ENCODE measurements around the gene CLIC4. TPM values are rescaled to one million over a fixed set of nuclear protein-coding genes. Genes with fewer than 3 reads are reported as not detected.

Gene CLIC4
- total and polyA plus RNA-seq, 9 of the 15 experiments (the other 6 are each of a cell fraction or from before 2014, with no cell fraction given): 16.0 to 67.5 (median 38.4) TPM

DNA sequence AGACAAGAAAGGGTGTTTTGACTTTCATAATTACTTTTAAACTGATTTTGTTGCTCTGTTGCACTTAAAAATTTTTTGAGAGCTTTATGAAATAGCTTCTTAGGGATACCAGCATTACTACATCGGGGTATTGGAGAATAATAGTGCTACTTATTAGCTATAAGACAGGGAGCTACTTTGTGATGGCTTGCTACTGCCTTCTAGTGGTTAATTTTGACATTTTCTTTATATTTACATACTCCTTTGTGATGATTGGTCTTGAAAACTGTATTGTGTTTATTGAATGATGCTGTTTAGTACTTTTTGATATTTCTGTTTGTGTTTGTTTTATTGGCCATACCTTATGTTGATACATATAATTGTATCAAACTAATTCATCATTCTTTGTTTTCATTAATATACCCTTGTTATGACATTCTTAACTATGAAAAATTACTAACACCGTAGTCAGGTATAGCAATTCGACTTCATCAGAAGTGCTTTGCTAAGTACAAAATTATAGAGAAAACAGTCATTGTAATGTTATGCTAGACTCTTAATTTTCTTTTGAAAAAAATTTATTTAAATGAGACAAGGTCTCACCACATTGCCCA, 85.5 kb downstream of the CLIC4 start (continued):
- no peak for TF ChIP-seq FUS (optimal IDR thresholded peaks at IDR 0.05; ENCODE audit: low read depth, low read length)
- TF ChIP-seq ZNF778 (CRISPR knock-in tag; IDR thresholded peaks at IDR 0.05): no peak
- no peak for TF ChIP-seq MCM5 (IDR thresholded peaks at IDR 0.05; ENCODE audit: low read depth)
- peak; percentile 45 for TF ChIP-seq HDAC3 (IDR thresholded peaks at IDR 0.05; ENCODE audit: borderline replicate concordance, partially characterized antibody)
- TF ChIP-seq NELFE (IDR thresholded peaks at IDR 0.05; ENCODE audit: insufficient read depth, insufficient read length): no peak
- 0 out of 2 replicates have a peak, but pooled peaks have one; percentile 12 for TF ChIP-seq ZNF384 (IDR thresholded peaks at IDR 0.05; ENCODE audit: low read depth, low read length)
- TF ChIP-seq, protein P1, sequence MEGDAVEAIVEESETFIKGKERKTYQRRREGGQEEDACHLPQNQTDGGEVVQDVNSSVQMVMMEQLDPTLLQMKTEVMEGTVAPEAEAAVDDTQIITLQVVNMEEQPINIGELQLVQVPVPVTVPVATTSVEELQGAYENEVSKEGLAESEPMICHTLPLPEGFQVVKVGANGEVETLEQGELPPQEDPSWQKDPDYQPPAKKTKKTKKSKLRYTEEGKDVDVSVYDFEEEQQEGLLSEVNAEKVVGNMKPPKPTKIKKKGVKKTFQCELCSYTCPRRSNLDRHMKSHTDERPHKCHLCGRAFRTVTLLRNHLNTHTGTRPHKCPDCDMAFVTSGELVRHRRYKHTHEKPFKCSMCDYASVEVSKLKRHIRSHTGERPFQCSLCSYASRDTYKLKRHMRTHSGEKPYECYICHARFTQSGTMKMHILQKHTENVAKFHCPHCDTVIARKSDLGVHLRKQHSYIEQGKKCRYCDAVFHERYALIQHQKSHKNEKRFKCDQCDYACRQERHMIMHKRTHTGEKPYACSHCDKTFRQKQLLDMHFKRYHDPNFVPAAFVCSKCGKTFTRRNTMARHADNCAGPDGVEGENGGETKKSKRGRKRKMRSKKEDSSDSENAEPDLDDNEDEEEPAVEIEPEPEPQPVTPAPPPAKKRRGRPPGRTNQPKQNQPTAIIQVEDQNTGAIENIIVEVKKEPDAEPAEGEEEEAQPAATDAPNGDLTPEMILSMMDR (IDR thresholded peaks at IDR 0.05 in 2 of 3, conservative IDR thresholded peaks at IDR 0.05 in 1 of 3; ENCODE audit: insufficient read depth in 2 of 3, low read depth in 1 of 3, low read length in 3 of 3): peak; percentile 53 to 96 (median 72); a peak in 5 of 6 replicates
- TF ChIP-seq, protein P2, sequence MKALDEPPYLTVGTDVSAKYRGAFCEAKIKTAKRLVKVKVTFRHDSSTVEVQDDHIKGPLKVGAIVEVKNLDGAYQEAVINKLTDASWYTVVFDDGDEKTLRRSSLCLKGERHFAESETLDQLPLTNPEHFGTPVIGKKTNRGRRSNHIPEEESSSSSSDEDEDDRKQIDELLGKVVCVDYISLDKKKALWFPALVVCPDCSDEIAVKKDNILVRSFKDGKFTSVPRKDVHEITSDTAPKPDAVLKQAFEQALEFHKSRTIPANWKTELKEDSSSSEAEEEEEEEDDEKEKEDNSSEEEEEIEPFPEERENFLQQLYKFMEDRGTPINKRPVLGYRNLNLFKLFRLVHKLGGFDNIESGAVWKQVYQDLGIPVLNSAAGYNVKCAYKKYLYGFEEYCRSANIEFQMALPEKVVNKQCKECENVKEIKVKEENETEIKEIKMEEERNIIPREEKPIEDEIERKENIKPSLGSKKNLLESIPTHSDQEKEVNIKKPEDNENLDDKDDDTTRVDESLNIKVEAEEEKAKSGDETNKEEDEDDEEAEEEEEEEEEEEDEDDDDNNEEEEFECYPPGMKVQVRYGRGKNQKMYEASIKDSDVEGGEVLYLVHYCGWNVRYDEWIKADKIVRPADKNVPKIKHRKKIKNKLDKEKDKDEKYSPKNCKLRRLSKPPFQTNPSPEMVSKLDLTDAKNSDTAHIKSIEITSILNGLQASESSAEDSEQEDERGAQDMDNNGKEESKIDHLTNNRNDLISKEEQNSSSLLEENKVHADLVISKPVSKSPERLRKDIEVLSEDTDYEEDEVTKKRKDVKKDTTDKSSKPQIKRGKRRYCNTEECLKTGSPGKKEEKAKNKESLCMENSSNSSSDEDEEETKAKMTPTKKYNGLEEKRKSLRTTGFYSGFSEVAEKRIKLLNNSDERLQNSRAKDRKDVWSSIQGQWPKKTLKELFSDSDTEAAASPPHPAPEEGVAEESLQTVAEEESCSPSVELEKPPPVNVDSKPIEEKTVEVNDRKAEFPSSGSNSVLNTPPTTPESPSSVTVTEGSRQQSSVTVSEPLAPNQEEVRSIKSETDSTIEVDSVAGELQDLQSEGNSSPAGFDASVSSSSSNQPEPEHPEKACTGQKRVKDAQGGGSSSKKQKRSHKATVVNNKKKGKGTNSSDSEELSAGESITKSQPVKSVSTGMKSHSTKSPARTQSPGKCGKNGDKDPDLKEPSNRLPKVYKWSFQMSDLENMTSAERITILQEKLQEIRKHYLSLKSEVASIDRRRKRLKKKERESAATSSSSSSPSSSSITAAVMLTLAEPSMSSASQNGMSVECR (CRISPR knock-in tag; IDR thresholded peaks at IDR 0.05): no peak
- no peak for TF ChIP-seq FOXA1 (IDR thresholded peaks at IDR 0.05; ENCODE audit: borderline replicate concordance)
- TF ChIP-seq, protein P3, sequence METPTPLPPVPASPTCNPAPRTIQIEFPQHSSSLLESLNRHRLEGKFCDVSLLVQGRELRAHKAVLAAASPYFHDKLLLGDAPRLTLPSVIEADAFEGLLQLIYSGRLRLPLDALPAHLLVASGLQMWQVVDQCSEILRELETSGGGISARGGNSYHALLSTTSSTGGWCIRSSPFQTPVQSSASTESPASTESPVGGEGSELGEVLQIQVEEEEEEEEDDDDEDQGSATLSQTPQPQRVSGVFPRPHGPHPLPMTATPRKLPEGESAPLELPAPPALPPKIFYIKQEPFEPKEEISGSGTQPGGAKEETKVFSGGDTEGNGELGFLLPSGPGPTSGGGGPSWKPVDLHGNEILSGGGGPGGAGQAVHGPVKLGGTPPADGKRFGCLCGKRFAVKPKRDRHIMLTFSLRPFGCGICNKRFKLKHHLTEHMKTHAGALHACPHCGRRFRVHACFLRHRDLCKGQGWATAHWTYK (CRISPR knock-in tag; IDR thresholded peaks at IDR 0.05): no peak
- peak; percentile 72; the same call in 1 of the 2 replicates for TF ChIP-seq ARID2 (IDR thresholded peaks at IDR 0.05)
- no peak for TF ChIP-seq CBX3 (IDR thresholded peaks at IDR 0.05; ENCODE audit: borderline replicate concordance in 1 of 2, low read length in 2 of 2)
- no peak for TF ChIP-seq ZBTB7A (IDR thresholded peaks at IDR 0.05; ENCODE audit: borderline replicate concordance, control insufficient read depth, low read depth, low read length)
- TF ChIP-seq CC2D1A (IDR thresholded peaks at IDR 0.05): 0 out of 2 replicates have a peak, but pooled peaks have one; percentile 17
- TF ChIP-seq RBM34 (IDR thresholded peaks at IDR 0.05; ENCODE audit: borderline replicate concordance, insufficient read depth, low read length): no peak
- TF ChIP-seq, protein P4, sequence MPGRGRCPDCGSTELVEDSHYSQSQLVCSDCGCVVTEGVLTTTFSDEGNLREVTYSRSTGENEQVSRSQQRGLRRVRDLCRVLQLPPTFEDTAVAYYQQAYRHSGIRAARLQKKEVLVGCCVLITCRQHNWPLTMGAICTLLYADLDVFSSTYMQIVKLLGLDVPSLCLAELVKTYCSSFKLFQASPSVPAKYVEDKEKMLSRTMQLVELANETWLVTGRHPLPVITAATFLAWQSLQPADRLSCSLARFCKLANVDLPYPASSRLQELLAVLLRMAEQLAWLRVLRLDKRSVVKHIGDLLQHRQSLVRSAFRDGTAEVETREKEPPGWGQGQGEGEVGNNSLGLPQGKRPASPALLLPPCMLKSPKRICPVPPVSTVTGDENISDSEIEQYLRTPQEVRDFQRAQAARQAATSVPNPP (IDR thresholded peaks at IDR 0.05; ENCODE audit: borderline replicate concordance, insufficient read depth, insufficient read length): no peak
- TF ChIP-seq NFE2 (IDR thresholded peaks at IDR 0.05; ENCODE audit: low read depth): no peak
- TF ChIP-seq BCL6 (CRISPR knock-in tag; IDR thresholded peaks at IDR 0.05): 0 out of 2 replicates have a peak, but pooled peaks have one; percentile 6
- no peak for TF ChIP-seq RUNX1 (IDR thresholded peaks at IDR 0.05; ENCODE audit: low read depth)

Measured in K562 (cell line).